OCI-M2 (cell line): ENCODE measurements around the gene STAG1.
"Not testable (repeated sequence)": the region's sequence is repeated elsewhere in the genome, so short reads cannot be mapped to it uniquely, and the experiment has no call there.

Source experiments
- DNase-seq: peaks from one replicate; lab custom pipeline; 2025; ENCODE audit not compliant: unreplicated experiment; lab: John Stamatoyannopoulos, UW

Gene STAG1

DNA sequence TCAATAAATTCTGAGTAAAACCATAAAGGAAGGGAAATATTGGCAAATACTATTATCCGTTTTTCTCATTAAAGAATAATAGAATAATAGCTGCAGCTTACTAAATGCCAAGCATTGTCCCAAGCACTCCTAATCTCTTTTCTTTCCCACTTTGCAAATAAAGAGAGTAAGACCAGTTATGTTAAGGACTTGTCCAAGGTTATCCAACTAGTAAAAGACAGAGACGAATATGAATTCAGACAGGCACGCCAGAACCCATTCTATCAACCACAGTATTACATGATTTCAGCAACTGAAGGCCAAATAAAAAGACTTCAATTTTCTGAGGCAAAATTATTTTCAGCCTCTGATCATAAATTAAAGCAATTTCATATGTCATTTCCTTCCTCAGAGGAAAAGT is 235.5 kb downstream of the STAG1 start:
- DNase-seq: no peak

DNA sequence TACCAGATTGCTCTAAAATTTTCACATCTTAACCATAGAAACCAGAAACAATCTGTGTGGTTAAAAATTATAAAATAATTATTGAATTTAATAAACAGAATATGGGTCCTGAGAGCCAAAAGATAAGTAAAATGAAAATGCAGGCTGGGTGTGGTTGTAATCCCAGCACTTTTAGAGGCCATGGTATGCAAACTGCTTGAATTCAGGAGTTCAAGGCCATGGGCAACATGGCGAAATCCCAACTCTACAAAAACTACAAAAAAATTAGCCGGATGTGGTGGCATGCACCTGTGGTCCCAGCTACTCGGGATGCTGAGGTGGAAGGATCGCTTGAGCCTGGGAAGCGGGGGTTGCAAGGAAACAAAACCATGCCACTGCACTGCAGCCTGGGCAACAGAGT is 236.1 kb downstream of the STAG1 start:
- no peak for DNase-seq

DNA sequence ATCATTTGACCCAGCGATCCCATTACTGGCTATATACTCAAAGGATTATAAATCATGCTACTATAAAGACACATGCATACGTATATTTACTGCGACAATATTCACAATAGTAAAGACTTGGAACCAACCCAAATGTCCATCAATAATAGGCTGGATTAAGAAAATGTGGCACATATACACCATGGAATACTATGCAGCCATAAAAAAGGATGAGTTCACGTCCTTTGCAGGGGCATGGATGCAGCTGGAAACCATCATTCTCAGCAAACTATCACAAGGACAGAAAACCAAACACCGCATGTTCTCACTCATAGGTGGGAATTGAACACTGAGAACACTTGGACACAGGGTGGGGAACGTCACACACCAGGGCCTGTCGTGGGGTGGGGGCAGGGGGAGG is 237.6 kb downstream of the STAG1 start:
- DNase-seq: not testable (repeated sequence)

DNA sequence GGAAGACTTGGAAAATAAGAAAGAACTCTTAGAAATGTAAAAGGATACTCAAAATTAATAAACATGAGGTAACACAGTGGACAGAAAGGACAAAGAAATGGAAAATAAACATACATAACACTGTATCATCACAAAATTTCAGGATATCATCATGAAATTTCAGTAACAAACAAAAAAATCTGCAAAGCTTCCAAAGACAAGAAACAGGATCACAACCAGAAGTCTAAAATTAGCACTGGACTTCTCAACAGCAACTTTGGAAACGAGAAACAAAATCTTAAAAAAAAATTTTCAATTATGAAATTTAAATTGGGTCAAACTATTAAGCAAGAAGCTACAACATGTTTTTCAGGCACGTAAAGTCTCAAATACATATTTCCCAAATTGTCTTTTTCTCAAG is 238.8 kb downstream of the STAG1 start:
- no peak for DNase-seq

DNA sequence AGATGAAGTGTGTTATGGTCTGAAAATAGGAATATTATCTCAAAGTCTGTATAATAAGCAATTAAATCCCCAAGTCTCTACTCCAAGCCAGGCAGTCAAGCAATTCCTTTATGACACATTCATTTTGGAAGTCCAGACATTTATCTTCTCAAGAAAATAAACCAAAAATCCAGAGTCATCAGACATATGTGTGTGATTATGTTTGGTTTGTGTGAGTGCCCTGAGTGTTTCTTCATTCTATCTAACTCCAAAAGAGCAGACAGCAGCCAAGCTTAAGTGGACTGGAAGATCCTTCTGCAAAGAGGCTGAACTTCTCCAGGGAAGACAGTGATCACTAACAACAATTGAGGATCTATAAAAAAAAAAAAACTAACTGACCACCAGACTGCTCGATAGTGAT is 239.8 kb downstream of the STAG1 start:
- no peak for DNase-seq

DNA sequence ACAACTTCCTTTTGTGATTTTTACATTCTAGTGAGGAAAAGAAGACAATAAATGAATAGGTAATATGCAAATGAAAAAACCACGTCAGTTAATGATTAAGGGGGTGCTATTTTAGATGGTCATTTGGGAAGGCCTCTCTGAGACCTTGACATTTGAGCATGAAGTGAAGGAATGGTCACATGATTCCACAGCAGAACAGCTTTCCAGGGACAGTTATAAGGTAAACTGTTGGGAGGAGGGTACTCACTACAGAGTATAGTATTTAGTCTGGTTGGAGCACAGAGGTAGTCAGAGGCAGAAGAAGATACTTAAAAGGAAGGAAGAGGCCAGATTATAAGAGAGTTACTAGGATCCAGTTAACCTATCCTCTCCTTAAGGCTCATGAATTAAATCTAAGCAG is 246.5 kb downstream of the STAG1 start:
- DNase-seq: no peak

DNA sequence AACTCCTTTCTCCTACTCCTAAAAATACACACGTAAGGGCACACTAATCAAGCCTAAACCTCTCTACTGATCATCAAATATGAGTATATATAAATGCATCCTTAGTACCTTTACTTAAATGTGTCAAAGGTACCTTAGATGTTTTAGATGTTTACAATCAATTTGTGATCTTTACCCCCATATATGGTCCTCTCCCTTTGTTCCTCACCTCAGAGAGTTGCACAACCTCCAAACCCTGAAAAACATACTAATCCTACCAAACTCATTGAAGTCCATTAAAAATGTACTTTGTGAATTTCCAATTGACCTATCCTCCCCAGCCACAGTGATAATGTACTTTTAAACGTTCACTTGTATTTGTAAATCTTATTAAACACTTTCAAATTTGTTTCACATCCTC is 249.1 kb downstream of the STAG1 start:
- DNase-seq: no peak

DNA sequence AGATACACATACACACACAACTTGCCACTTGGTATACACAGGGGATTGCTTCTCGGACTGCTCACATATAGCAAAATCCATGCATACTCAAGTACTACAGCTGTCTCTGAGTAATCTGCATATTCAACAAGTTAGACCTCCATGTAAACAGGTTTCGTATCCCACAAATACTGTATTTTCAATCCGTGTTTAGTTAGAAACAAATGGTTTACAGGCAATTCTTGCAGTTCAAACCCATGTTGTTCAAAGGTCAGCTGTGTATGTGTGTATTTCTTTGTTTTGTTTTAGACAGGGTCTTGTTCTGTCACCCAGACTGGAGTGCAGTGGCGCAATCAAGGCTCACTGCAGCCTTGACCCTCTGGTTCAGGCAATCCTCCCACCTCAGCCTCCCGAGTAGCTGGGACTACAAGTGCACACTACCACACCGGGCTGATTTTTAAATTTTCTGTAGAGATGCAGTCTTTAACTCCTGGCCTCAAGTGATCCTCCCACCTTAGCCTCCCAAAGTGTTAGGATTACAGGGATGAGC is 253.2 kb downstream of the STAG1 start:
- DNase-seq: no peak

DNA sequence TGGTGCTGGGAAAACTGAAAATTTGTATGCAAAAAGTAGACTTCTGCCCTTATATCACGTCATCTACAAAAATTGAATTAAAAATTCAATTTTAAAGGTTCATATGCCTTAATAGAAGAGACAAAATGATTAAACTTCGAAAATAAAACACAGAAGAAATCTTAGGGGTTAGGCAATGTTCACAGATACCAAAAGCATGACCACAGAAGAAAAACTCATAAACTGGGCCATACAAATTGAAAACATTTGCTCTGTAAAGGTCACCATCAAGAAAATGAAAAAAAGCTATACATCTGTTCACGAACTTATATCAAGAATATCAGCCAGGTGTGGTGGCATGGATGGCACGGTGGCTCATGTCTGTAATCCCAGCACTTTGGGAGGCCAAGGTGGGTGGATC is 257.0 kb downstream of the STAG1 start:
- no peak for DNase-seq

DNA sequence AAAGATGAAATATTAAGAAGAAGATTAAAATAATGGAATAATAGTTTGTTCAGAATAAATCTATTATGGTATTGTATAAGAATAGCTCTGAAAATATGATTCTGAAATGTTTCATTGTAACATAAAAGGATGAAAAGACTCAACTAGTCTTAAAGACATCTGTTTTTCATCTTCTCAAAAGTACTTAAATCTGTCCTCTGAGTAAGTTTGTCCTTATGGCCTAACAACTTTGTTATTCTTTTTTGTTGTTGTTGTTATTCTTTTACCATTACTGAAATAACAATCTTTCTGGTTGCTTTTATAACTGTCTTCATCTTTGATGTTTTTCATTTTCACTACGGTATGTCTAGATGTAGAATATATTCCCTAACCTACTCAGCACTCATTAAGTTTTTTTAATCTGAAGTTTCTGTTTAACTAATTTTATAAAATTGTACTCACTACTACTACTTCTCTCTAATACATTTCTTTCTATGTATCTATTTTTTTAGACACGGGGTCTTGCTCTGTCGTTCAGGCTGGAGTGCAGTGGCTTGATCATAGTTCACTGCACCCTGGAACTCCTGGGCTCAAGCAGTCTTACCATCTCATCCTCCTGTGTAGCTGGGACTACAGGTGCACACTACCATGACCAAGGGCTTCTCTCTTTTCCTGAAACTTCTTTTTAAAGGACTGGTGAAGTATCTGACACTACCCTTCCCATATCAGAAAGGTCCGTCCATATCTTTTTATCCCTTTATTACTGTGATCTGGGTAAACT is 261.4 kb downstream of the STAG1 start:
- DNase-seq: no peak

DNA sequence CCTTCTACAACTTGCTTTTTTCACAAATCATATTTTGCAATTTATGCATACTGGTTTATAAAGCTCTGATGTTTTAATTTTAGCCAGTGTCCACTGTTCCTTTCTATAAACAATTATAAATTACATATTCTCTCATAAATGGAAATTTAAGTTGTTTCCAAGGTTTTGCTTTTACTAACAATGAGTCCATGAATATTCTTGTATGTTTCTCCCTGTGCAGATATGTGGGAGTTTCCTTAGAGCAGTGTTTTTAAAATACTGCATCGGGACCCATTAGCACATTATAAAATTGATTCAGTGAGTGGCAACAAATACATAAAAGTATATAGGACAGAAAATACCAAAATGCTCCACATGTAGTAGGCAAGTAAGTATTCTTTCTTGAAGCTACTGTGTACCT is 266.4 kb downstream of the STAG1 start:
- no peak for DNase-seq

DNA sequence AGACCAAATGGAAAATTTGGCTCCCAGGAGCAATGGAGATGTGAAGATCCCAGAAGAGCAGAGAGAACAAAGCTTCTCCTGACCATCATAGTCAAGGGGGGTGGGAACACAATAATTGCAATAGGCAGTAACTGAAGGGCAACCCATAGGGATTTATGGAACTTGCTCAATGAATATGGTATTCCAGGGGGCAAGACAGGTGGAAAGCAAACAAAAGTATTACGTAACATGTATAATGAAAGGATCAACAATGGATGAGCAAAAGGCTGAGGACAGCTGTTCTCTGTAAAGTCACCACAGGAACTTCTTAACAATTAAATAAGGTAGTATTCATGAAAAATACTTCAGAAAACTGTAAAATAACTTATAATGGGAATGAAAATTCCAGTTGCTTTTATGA is 275.9 kb downstream of the STAG1 start:
- no peak for DNase-seq

DNA sequence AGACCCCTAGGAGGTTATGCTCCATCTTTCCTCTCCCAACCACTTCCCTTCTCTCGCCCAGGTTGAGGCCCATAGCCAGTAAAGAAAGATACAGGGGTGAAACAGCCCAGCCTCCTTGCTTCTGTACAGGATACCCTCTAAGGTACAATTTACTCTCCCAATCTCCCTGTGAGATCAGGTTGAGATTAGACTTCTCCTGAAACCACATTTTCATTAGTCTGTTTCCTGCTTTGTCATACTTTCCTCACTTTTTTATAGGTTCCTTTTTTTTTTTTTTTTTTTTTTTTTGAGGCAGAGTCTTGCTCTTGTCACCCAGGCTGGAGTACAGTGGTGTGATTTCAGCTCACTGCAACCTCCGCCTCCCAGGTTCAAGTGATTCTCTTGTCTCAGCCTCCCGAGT is 277.3 kb downstream of the STAG1 start:
- DNase-seq: not testable (repeated sequence)

DNA sequence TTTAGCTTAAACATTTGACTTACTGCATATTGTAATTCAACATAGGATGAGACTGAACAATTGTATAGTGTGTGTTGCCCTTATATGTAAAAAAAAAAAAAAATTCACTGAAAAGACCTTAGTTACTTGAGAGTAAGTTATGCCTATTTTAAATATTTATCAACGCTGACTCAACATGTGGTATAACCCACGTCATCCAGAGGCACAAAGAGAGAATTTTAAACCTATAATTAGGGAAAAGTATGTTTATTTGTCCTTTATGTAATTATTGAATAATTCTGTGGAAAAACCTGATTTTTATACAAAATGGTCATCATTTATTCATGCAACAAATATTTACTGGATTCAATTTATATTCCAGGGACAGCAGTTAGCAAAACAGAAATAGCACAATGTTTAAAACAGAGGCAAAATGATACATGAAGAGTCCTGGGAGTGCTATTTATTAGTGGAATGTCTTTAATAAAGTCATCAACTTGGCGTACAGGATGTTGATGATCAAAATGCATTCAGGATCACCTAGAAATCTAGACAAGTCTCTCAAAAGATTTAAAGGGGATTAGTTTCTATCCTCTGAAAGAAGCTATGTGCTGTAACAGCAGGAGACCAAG is 278.4 kb downstream of the STAG1 start:
- no peak for DNase-seq

DNA sequence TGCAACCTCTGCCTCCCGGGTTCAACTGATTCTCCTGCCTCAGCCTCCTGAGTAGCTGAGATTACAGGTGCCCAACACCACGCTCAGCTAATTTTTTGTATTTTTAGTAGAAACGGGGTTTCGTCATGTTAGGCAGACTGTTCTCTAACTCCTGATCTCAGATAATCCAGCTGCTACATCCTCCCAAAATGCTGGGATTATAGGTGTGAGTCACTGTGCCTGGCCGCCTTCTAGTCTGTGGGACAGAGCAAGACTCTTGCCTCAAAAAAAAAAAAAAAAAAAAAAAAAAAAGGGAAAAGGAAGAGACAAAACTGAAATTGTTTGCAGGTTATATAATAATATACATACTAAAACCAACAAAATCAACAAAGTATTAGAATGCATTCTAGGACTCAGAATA is 286.9 kb downstream of the STAG1 start:
- DNase-seq: no peak

DNA sequence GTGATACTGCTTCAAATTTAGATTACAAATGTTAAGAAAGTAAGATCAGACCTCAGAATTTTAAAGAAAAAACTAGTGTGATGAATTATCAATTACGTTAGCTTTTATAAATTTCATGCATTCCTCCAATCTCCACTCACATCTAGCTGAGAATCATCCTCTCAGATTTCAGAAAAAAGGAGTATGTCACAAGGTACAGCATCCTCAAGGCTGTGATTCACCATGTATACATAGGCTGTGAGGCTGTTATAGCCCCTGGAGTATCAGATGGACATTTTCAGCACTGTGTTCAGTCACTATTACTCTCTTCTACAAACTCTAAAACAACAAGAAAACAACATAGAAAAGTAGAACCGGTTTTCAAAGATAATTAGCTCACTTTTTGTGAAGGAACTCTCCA is 287.7 kb downstream of the STAG1 start:
- DNase-seq: no peak

DNA sequence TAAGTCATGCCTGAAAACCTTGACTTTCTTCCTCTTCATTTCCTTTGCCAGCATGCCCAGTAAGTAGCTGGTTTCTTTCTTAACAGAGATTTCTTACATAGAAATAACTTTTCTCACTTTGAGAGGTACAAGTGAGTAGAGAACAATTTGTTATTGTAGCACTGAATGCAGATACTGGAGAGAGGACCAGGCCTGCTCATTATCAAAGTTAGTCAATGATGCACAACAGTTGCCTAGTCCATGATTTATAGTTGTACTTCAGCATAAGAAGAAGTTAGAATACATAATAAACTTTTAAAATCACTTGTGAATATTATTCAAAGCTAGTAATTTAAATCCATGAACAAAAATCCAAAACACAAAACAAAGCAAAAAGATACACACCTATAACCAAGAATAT is 289.0 kb downstream of the STAG1 start:
- DNase-seq: no peak

DNA sequence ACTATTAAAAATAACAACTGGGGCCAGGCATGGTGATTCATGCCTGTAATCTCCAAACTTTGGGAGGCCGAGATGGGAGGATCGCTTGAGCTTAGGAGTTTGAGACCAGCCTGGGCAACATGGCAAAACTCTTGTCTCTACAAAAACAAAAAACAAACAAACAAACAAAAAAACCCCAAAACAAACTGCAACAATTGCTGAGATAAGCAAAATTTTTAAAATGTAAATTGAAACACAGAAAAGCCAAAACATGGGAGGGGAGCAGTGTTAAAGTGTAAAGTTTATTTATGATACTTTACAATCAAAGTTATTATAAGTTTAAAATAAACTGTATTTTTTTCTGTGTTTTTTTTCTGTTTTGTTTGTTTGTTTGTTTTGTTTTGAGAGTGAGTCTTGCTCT is 294.4 kb downstream of the STAG1 start:
- DNase-seq: no peak

DNA sequence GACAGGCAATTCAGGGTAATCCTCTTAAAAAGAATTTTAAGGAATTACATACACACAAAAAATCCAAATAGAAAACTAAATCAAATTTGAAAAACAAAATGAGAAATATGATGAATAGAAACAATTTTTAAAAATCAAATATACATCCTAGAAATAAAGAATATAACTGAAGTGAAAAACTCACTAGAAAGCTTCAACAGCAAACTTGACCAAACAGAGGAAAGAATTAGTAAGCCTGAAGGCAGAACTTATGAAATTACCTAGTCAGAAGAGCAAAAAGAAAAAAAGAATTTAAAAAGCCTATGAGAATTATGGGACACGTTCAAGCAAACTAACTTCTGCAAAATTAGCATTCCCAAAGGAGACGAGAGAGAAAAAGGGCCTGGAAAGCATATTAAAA is 296.0 kb downstream of the STAG1 start:
- no peak for DNase-seq

DNA sequence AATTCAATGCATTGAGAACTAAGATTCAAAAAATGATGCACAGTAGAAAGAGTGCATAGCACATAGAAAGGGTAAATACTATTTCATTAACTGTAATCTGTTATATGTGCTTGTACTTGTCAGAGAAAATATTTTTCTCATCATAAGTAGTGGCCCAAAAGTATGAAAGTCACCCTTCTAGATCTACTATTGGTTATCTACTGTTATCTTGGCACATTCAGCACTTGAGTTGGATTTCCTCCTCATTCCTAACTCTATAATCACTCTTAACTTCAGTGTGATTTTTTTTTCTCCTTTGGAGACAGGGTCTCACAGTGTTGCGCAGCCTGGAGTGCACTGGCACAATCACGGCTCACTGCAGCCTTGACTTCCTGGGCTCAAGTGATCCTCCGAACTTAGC is 307.6 kb downstream of the STAG1 start:
- no peak for DNase-seq

DNA sequence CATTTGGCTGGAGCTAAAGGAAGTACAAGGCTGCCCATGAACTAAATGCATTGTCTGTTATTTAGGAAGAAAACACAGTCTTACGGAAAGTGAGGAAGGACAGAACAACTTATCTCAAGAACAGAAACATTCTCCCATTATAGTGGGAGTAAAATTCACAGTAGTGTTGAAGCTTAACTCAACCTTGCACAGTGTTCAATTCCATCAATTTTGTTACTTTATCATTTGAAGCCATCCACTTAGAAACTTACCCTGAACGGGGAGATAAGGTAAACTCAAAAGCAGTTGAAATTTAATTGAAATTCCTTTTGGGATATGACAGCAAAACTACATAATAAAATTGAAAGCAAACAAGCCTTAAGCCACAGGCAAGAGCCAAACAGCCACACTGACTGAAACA is 315.1 kb downstream of the STAG1 start:
- DNase-seq: no peak

DNA sequence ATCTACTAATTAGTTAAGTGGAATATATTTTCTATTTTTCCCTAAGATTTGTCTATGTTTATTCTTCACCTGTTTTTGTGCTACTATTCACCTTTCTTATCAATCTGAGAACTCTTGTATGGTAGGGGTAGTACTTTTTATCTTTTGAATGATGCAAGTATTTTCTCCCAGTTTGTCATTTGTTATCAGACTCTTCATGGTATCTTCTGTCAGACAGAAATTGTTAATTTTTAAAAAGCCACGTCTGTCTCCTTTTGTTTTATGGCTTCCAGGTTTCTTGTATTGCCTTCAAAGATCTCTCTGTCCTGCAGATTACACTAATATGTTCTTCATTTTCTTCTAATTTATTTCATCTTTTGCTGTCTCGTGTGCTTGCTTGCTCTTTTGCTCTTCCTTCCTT is 317.7 kb downstream of the STAG1 start:
- no peak for DNase-seq

DNA sequence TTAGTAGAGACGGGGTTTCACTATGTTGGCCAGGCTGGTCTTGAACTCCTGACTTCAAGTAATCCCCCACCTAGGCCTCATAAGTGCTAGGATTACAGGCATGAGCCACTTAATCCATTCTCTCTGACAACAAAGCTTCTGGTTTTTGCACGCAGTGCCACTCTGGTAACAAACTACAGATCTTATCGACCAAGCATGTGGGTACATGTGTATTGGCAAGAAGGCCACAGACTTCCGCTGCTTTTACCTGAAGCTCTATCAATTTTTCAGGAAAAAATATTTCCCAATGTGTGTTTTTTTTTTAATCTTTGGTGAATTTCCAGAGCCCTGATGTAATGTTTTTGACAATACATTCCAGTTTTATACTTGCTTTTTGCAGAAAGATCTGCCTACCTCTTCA is 319.5 kb downstream of the STAG1 start:
- no peak for DNase-seq
